SW 1271 (cell line): ENCODE results near the gene TAF13.
A peak's percentile ranks its signal among the peaks of the same experiment; 100 is the strongest.
"Not testable (repeated sequence)": the region's sequence is repeated elsewhere in the genome, so short reads cannot be mapped to it uniquely, and the experiment has no call there.

Experiments used
- DNase-seq, 2 experiments: peaks; one replicate each; lab custom pipeline; 2025; lab: John Stamatoyannopoulos, UW

The TAF13 gene

DNA sequence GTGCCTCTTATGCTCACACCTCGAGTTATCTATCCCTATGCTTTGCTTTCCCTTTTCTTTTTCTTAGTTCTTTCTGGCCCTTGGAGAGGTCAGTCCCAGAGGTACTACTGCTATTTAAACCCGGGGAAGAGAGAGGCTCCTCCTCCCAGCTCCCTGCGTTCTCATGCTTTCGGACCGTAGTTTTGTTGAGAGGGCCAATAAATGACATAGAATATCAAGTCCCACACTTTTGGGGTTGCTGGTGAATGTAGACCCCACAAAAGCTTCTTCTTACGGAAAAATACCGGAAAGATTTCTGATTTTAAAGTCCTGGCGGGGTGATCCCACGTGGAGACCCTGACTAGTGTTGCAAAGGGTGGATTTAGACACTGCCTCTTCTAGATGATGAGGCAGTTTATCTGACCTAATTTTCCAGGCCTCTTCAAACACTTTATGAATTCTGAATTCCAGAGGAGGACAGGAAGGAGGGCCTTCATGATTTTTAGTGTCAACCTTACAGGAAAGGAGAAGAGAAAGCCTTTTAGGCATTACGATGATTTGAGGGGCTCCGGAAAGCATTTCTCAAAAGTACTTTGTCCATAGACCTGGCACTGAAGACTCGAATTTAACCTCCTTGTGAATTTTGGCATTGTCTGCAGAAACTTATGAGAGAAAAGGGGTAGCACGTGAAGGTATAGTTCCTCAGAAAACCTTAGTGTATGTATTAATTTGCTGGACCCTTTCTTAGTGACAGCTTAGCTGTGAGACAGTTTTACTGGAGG is 15.5 kb upstream of the TAF13 start:
- DNase-seq = peak in 1 of 2 experiments; percentile 78

DNA sequence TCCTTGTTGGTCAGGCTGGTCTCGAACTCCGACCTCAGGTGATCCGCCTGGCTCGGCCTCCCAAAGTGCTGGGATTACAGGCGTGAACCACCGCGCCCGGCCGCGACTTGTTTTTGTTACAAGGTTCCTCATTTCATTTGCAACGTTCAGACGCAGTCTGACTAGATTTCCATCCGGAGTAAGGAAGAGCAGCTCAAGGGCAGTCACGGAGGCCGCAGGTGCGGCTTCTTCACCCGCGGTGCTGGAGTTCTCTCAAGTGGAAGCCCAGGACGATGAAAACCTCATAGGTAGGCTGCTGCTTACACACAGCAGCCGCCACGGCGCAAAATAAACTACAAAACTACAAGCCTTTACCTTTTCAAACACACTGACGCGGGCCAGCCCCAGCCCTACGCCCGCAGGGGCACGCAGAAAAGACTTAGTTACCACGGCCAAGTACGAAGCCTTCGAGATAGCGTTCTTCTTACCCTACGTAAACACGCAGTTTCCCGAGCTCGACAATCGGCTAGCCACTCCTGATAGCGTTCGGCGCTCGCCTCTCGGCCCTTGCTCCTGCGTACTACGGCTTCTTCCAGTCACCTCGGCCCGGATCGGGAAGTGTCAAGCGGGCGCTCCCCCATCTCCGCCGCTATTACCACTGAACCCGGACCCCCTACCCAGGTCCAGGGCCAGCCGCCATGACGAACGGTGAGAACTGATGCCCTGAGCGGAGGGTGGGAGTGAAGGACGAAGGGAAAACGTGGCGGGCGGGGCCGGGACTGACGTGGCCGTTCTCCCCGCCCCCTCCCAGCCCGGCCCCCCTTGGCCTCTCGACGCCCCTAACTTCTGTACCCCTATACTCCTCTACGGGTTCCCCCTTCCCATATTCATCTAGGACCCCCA is 14.6 kb upstream of the TAF13 start, which contains the start of gene TMEM167B:
TSS of gene TMEM167B (plus strand) at position 569 of the 882 bp plus-strand sequence. CDS start at position 678, 109 bp downstream.
- DNase-seq = peak; percentile 82 to 89

DNA sequence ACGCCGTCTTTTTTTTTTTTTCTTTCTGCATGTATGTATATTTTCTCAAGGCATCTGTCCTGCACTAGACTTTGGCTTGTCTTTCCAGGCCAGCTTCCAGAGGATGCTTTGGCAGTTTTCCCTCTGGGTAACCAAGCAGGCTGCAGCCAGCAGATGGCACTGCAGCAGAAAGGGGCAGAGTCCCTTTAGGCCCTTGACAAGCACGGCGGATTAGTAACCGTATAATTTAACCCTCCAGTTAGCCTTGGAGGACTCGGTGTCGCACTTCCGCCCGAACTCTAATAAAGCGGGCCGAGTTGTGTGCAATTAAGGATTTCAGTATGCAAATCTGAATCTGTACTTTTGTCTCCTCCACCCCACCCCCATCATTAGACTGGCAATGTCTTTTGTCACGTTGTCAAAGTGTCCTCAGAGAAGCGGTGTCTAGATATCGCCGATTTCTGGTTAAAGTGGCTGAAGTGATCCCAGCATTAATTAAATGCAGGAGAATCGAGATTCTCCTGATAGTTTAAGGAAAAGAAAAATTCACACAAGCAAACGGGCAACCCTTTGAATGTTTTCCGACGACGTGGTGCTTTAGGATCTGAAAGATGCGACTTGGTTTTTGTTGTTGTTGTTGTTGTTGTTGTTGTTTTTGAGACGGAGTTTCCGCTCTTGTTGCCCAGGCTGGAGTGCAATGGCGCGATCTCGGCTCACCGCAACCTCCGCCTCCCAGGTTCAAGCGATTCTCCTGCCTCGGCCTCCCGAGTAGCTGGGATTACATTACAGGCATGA is 13.6 kb upstream of the TAF13 start:
- peak; percentile 72 to 86 for DNase-seq

DNA sequence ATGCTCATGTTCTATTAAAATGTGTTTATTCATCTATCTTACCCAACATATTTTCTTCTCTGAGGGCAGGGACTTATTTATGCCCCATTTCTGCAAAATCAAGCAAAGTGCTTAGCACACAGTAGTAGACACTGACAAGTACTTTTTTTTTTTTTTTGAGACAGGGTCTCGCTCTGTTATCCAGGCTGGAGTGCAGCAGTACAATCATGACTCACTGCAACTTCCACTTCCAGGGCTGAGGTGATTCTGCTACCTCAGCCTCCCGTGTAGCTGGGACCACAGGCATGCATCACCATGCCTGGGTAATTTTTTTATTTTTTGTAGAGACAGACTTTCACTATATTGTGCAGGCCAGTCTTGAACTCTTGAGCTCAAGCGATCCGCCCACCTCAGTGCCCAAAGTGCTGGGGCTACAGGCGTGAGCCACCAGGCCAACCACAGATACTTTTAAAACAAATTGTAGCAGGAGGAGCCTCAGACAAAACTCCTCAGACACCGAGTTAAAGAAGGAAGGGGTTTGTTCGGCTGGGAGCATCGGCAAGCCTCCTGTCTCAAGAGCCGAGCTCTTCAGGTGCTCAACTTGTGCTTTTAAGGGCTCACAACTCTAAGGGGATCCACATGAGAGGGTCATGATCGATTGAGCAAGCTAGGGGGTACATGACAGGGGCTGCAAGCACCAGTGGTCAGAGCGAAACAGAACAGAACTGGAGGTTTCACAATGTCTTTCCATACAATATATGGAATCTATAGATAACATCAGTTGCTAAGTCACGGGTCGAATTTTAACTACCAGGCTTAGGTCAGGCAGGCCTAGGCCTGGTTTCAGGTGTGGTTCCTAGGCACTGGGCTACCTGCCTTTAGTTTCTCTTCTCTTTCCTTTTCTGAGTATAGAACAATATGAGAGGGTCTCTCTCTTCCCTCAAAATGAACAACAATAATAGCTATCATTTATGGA is 9.0 kb upstream of the TAF13 start:
- DNase-seq = no peak

DNA sequence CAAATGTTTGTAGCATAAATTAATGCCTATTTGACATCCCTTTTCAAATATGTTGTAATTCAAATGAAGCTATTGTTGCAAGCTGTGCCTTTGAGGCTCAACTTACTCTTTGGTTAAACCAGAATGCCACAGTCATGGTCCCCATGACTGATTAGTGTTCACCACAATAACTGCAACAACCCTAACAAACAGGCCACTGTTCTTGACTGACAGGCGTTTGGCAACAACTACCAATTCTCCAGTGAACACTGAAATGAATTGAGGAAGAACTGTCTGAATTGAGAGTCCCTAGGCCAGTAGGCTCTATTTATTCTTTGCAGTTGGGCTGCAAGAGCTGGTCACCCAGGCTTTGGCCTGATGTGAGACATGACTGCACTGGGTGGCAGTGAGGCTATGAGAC is 8.1 kb upstream of the TAF13 start:
- no peak for DNase-seq

DNA sequence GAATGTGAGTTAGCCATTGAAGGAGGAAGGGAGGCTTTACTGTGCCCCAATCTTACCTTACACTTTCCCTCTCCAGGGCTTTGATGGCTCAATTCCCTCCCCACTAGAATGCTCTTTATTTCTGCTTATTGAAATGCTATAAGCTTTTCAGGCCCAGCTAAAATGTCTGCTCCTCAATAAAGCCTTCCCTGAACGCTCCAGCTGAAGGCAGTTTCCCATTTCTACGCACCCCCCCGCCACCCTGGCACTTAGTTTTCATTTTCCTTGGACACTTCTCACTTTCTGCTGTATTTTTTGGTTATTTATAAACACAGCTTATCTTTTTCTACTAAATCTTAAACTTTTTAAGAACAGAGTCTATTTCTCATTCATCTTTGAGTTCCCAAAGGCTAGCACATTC is 7.7 kb upstream of the TAF13 start:
- no peak for DNase-seq

DNA sequence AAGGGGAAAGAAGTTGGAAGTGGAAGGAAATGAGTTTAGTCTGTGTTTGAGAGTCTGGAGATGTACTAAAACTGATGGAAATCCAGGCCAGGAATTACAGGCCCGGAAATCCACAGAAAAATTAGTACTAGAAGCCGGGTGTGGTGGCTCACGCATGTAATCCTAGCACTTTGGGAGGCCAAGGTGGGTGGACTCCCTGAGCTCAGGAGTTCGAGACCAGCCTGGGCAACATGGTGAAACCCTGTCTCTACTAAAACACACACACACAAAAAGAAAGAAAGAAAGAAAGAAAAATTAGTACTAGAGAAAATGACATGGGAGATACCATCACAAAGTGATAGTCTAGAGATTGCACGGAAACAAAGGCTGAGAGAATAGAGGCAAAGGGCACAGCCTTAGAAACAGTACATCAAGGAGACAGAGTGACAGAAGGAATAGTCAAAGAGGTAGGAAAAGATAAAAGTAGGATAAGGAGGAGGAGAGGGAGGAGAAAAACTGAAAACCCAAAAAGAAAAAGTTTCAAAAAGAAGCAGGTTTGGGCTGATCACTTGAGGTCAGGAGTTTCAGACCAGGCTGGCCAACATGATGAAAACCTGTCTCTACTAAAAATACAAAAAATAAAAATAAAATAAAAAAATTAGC is 4.8 kb upstream of the TAF13 start:
- no peak for DNase-seq

DNA sequence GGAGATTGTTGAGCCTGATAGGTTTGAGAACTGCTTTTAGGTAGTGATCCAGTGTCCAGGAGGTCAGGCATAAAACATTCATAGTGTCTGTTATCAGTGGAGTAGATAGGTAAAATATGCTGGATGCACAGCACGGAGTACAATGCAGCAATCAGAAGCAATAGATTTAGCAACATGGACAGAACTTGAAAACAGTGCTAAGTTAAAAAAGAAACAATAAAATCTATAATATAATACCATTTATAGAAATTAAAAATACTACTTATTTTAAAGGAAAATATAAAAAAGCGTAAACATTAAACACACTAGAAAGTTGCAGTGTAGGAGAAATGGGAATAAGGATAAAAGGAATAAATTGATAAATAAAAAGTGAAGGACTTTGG is 3.4 kb upstream of the TAF13 start:
- no peak for DNase-seq

DNA sequence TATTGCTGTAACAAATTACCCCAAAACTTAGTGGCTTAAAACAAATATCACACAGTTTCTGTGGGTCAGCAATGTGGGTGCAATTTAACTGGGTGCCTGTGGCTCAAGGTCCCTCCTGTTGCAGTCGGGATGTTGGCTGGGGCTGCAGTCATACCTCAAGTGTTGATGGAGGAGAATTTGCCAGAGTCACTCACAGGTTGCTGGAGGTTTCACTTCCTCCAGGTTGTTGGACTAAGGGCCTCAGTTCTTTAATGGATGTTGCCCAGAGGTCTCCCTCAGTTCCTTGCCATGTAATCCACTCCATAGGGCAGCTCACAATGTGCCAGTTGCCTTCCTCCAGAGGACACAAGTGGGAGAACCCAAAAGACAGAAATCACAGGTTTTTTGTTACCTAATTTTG is 2.5 kb upstream of the TAF13 start:
- DNase-seq = no peak

DNA sequence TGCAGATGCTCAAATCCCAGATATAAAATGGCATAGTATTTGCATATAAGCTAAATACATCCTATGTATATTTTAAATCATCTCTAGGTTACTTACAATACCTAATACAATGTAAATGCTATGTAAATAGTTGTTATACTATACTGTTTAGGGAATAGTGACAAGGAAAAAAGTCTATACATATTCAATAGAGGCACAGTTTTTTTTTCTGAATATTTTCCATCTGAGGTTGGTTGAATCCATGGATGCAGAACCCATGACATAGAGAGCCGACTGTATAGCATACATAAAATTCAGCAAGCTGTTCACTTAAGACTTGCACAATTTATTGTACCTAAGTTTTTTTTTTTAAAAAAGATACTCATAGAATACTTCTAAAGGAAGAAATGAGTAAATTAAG is 6.5 kb downstream of the TAF13 start:
- no peak for DNase-seq

DNA sequence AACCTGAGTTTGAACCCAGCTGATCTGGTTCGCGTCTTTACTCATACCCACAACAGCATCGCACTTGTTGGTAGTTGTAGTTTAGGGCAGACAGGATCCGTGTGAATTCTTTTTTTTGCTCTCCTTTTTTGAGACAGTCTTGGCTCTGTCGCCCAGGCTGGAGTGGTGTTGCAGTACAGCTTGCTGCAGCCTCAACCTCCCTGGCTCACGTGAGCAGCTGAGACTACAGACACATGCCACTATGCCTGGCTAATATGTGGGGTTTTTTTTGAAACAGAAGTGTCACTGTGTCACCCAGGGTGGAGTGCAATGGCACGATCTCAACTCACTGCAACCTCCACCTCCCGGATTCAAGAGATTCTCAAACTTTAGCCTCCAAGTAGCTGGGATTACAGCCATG is 7.9 kb downstream of the TAF13 start:
- no peak for DNase-seq

DNA sequence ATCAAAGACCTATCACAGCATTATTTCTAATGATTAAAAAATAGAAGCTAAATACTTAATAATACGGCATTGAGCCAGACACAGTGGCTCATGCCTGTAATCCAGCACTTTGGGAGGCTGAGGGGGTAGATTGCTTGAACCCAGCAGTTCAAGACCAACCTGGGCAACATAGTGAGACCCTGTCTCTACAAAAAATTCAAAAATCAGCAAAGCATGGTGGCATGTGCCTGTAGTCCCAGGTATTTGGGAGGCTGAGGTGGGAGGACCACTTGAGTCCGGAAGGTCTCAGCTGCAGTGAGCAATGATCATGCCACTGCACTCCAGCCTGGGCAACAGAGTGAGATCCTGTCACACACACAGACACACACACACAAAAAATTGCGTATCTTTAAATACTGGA is 10.7 kb downstream of the TAF13 start:
- no peak for DNase-seq

DNA sequence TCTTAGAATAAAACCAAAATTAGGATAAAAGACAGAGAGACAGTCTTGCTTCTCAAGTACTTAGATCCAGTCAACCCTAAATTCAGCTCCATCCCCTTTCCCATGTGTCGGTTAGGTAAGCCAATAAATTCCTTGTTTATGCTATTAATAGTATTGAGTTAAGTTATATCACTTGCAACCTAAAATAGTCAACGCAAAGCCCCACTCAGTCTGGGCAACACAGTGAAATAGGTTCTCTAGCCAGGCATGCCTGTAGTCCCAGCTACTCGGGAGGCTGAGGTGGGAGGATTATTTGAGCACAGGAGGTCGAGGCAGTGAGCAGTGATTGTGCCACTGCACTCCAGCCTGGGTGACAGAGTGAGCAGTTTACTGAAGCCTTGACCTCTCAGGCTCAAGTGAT is 14.6 kb downstream of the TAF13 start:
- DNase-seq = no peak

DNA sequence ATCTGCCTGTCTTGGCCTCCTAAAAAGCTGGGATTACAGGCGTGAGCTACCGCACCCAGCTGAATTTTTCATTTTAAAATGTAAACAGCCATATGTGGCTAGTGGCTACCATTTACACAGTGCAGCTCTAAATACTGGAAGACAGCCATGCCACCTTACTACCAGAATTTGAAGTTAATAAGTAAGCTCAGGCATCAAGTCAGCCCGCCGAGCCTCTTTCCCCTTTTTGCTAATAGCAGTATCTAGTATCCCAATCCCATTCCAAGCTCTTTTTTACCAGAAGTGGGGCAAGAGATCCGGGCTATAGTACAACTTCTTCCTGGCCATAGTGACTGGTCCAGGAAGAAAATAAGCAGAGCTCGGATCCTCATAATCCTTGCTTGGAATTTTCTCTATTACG is 15.1 kb downstream of the TAF13 start:
- DNase-seq = no peak

DNA sequence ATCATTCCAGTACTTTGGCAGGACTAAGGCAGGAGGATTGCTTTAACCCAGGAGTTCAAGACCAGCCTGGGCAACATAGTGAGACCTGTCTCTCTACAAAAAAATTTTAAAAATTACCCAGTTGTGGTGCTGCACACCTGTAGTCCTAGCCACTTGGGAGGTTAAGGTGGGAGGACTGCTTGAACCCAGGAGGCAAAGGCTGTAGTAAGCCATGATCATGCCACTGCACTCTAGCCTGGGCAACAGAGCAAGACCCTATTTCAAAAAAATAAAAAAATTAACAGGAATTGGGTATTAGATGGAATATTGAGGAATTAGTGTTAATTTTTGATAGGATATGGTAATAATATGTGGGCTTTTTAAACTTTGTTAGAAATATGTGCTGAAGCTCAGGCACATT is 16.8 kb downstream of the TAF13 start:
- no peak for DNase-seq

DNA sequence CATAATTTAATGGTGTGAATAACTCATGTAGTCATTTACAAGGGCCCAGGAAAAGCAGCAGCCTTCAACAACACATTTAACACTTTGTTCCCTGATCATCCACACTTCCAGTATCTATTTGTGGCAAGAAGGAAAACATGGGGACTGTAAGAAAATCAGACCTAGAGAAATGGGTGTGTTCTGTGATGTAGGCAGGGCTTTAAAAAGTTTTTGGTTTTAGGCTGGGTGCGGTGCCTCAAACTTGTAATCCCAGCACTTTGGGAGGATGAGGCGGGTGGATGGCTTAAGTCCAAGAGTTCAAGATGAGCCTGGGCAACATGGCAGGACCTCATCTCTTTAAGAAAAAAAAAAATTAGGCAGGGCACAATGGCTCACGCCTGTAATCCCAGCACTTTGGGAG is 19.7 kb downstream of the TAF13 start:
- no peak for DNase-seq

DNA sequence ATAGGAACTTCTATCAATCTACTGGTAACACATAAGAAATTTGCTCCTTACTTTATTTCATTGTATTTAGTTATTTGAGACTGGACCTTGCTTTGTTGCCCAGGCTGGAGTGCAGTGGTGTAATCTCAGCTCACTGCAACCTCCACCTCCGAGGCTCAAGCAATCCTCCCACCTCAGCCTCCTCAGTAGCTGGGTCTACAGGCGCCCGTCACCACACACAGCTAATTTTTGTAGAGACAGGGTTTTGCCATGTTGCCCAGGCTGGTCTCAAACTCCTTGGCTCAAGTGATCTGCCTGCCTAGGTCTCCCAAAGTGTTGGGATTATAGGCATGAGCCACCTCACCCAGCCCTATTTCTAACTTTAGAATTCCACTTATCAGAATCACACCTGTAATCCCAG is 23.7 kb downstream of the TAF13 start:
- DNase-seq = not testable (repeated sequence)

DNA sequence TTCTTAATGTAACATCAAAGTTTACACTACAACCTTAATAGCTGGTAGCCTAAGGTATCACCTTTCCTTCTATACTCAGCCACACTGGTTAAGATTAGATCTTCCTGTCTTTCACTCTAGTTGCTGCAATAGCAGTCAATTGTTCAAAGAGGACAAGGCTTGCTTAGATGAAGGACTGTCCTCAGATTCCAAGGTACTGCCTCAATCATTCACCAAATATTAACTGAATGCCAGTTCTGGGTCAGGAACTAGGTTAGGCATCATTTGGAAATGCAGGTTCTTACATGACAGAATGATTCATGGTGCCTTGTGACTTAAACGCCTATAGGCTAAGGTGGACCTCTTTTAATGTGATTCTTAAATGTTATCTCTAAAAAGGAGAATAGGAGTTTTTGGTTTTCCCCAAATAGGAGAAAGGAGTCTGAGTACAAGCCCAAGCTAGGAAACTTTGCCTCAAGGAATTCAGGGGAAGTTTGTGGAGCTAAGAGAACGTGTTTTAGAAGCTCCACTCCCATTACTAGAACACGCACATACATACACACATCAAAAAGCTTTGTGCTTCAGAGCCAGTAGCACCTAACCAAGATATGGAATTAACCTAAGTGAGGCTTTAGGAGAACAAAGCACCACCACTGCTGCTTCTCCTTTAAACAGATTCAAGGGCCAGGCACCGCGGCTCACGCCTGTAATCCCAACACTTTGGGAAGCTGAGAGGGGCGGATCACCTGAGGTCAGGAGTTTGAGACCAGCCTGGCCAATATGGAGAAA is 25.4 kb downstream of the TAF13 start:
- no peak for DNase-seq

DNA sequence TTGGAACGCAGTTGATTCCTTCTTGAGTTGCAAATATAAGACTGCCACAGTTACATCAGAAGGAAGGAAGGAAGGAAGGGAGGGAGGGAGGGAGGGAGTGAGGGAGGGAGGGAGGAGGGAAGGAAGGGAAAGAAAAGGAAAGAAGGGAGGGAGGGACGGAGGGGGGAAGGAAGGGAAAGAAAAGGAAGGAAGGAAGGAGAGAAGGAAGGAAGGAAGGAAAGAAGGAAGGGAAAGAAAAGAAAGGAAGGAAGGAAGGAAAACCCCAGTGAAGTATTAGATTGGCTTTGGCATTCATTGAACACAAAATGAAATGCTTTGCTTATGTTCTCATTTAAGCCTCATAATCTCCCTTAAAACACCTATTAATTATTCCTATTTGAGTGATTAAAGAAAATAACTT is 27.5 kb downstream of the TAF13 start:
- no peak for DNase-seq

DNA sequence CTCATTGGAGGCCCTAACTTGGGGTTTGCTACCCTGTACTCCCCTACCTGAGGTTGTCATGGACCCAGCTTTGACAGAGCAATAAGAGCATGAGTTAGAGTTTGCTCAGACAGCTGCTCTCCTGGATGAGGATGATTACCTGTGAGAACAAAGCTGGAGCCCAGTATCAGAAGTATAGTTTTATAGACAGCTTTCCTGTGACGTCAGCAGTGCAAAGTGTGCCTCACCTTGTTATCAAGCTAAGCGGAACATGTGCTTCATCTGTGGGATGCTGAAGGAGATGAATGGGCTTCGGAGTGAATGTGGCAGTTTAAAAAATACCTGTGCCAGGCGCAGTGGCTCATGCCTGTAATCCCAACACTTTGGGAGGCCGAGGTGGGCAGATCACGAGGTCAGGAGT is 28.5 kb downstream of the TAF13 start:
- no peak for DNase-seq
